ENCODE results near the gene OR2T4.

GRCh38 chr1:248366609-248367008 lies 5.1 kb downstream of the OR2T4 start:
- TF ChIP-seq CTCF (IDR thresholded peaks at IDR 0.05; ENCODE audit: poor library complexity), result no peak
- TF ChIP-seq EZH2 (IDR thresholded peaks at IDR 0.05; ENCODE audit: borderline replicate concordance), result no peak

Data from hepatocyte (in vitro differentiated cells).